GM08714 (cell line): Measurements from ENCODE around the gene TMPRSS6.

Experiments
- H3K4me3 ChIP-seq: fragments of 200-500 bp; sonication (Bioruptor generic); 2 replicates; pipeline ENCODE4 v1.5.1; 2014; ENCODE audit warnings: mild to moderate bottlenecking, low read length, inconsistent platforms
- ZNF274 ChIP-seq: IDR thresholded peaks from 2 replicates; pipeline ENCODE4 v1.6.1; 2012; ENCODE audit warnings: mild to moderate bottlenecking, low read depth, low read length

TMPRSS6 gene

GRCh38 chr22:37024339-37025157 is 85.0 kb downstream of the TMPRSS6 start:
- no peak for TF ChIP-seq ZNF274
- no peak overlapping the region for H3K4me3 ChIP-seq

GRCh38 chr22:37023743-37024338 is 85.7 kb downstream of the TMPRSS6 start:
- no peak for TF ChIP-seq ZNF274
- no peak overlapping the region for H3K4me3 ChIP-seq

- H3K4me3 ChIP-seq: no peak overlapping the region
- no peak for TF ChIP-seq ZNF274
These were observed 86.8 kb downstream of the TMPRSS6 start for GRCh38 chr22:37022483-37023337.

- TF ChIP-seq ZNF274: no peak
- H3K4me3 ChIP-seq: no peak overlapping the region
These were observed 87.6 kb downstream of the TMPRSS6 start for GRCh38 chr22:37021710-37022482.

- no peak for TF ChIP-seq ZNF274
- H3K4me3 ChIP-seq: no peak overlapping the region
These were observed 88.5 kb downstream of the TMPRSS6 start for GRCh38 chr22:37021041-37021440.

- no peak for TF ChIP-seq ZNF274
- H3K4me3 ChIP-seq: peak overlapping the region; percentile 88
These were observed 89.4 kb downstream of the TMPRSS6 start for GRCh38 chr22:37020192-37020479.

GRCh38 chr22:37019309-37020191 is 90.0 kb downstream of the TMPRSS6 start, which contains the start of the genes MPST and TST:
TSS of gene MPST (plus strand) at chr22:37019742. CDS start at chr22:37019837, 95 bp downstream.
TSS of gene TST (minus strand) at chr22:37019447. CDS start at chr22:37018732, 715 bp downstream.
- H3K4me3 ChIP-seq: peak within 1 kb of the TSS; percentile 88

GRCh38 chr22:37018815-37019308 is 90.7 kb downstream of the TMPRSS6 start:
- no peak for TF ChIP-seq ZNF274
- H3K4me3 ChIP-seq: peak overlapping the region; percentile 88

More at GRCh38 chr22:37019309-37020191, 90.0 kb downstream of the TMPRSS6 start, which contains the start of the genes MPST and TST:
- TF ChIP-seq ZNF274: no peak

- TF ChIP-seq ZNF274: no peak
These were observed 91.3 kb downstream of the TMPRSS6 start for GRCh38 chr22:37018086-37018814.

GRCh38 chr22:37017356-37017755 is 92.2 kb downstream of the TMPRSS6 start:
- no peak for TF ChIP-seq ZNF274
- H3K4me3 ChIP-seq: no peak overlapping the region

More at GRCh38 chr22:37018086-37018814, 91.3 kb downstream of the TMPRSS6 start:
- peak overlapping the region; percentile 88; the same call in 1 of the 2 replicates for H3K4me3 ChIP-seq

- no peak for TF ChIP-seq ZNF274
- no peak overlapping the region for H3K4me3 ChIP-seq
These were observed 93.2 kb downstream of the TMPRSS6 start for GRCh38 chr22:37016134-37016910.
